ENCODE results near the gene CAPN11. TPM values are rescaled to one million over a fixed set of nuclear protein-coding genes. Genes with fewer than 3 reads are reported as not detected.

The CAPN11 gene
- total and polyA plus RNA-seq, 2 of the 4 experiments (the other 2 are of a cell fraction) = not detected

DNA sequence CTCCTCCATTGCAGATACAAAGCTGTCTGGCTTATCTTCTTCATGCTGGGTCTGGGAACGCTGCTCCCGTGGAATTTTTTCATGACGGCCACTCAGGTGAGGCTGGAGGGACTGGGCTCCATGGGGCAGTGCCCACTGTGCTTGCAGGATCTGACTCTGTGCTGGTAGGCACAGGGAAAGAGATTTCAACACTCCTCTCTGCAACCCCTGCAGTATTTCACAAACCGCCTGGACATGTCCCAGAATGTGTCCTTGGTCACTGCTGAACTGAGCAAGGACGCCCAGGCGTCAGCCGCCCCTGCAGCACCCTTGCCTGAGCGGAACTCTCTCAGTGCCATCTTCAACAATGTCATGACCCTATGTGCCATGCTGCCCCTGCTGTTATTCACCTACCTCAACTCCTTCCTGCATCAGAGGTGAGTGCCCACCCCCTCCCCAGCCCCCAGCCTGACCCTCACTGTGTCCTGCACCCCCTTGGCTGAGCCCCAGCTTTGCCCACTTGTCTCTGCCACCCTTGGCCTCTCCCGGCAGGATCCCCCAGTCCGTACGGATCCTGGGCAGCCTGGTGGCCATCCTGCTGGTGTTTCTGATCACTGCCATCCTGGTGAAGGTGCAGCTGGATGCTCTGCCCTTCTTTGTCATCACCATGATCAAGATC lies 70.9 kb downstream of the CAPN11 start:
- H3K18ac ChIP-seq (ENCODE audit: low read depth, low read length) = no peak overlapping the region
- BruUV-seq (replicated peaks) = no TSS peak
- DNase-seq (no peak), ATAC-seq (ENCODE audit: low read depth) (no peak)
- no peak overlapping the region for H3K4ac ChIP-seq (ENCODE audit: low read depth, low read length)
- TF ChIP-seq SMC3 (IDR thresholded peaks at IDR 0.05; ENCODE audit: low read depth, low read length) (no peak), POLR2A (IDR thresholded peaks at IDR 0.05; ENCODE audit: low read depth, low read length) (no peak), NFE2L2 (IDR thresholded peaks at IDR 0.05; ENCODE audit: low read depth, low read length) (no peak), BHLHE40 (IDR thresholded peaks at IDR 0.05; ENCODE audit: low read depth, low read length) (no peak), RFX5 (IDR thresholded peaks at IDR 0.05; ENCODE audit: low read depth, low read length) (no peak), MAFK (IDR thresholded peaks at IDR 0.05; ENCODE audit: low read depth, low read length) (no peak), CHD1 (IDR thresholded peaks at IDR 0.05; ENCODE audit: low read depth, low read length) (no peak), CEBPB (IDR thresholded peaks at IDR 0.05; ENCODE audit: low read depth, low read length) (no peak), MAZ (IDR thresholded peaks at IDR 0.05; ENCODE audit: borderline replicate concordance, low read depth, low read length) (no peak), RCOR1 (IDR thresholded peaks at IDR 0.05; ENCODE audit: insufficient replicate concordance, low read length) (no peak), MXI1 (IDR thresholded peaks at IDR 0.05; ENCODE audit: borderline replicate concordance, low read depth, low read length) (no peak), FOS (IDR thresholded peaks at IDR 0.05; ENCODE audit: low read depth, low read length) (no peak)
- TF ChIP-seq, protein P1, sequence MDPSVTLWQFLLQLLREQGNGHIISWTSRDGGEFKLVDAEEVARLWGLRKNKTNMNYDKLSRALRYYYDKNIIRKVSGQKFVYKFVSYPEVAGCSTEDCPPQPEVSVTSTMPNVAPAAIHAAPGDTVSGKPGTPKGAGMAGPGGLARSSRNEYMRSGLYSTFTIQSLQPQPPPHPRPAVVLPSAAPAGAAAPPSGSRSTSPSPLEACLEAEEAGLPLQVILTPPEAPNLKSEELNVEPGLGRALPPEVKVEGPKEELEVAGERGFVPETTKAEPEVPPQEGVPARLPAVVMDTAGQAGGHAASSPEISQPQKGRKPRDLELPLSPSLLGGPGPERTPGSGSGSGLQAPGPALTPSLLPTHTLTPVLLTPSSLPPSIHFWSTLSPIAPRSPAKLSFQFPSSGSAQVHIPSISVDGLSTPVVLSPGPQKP (IDR thresholded peaks at IDR 0.05; ENCODE audit: borderline replicate concordance, low read depth, low read length) = no peak
- TF ChIP-seq, protein P2, sequence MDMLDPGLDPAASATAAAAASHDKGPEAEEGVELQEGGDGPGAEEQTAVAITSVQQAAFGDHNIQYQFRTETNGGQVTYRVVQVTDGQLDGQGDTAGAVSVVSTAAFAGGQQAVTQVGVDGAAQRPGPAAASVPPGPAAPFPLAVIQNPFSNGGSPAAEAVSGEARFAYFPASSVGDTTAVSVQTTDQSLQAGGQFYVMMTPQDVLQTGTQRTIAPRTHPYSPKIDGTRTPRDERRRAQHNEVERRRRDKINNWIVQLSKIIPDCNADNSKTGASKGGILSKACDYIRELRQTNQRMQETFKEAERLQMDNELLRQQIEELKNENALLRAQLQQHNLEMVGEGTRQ (IDR thresholded peaks at IDR 0.05; ENCODE audit: low read depth, low read length) = no peak
- no peak overlapping the region for H3K9ac ChIP-seq (ENCODE audit: low read depth, low read length)
- no peak overlapping the region for H4K91ac ChIP-seq (ENCODE audit: insufficient read depth, low read depth, low read length)
- H3K79me1 ChIP-seq (ENCODE audit: low read depth in 1 of 2, low read length in 2 of 2) = peaks cover 0 to 5% of the 10 kb centered on the region in 2 experiments; a peak in 1 of 4 replicates
- H2AK9ac ChIP-seq (replicated peaks; ENCODE audit: low read depth, low read length, poor library complexity) = no peak overlapping the region
- no peak overlapping the region for H2BK120ac ChIP-seq (ENCODE audit: low read depth, low read length)
- H2BK20ac ChIP-seq (ENCODE audit: low read depth, low read length) = no peak overlapping the region
- no peak overlapping the region for H4K8ac ChIP-seq (ENCODE audit: low read depth in 2 of 2, low read length in 2 of 2)
- H3K4me2 ChIP-seq (ENCODE audit: low read depth, low read length) = no peak overlapping the region
- dilution Hi-C loops (cut with HindIII; ENCODE audit: low sequenced_read_pairs, unreplicated experiment) = no loop called here
- no peaks in the 10 kb centered on the region for H3K27me3 ChIP-seq (ENCODE audit: control insufficient read depth, insufficient read depth, low read length)
- no peak overlapping the region for H3K4me3 ChIP-seq (ENCODE audit: insufficient read depth, low read depth, low read length)
- no peak overlapping the region for H2BK15ac ChIP-seq (ENCODE audit: low read depth, low read length)
- H4K5ac ChIP-seq (ENCODE audit: low read depth, low read length) = no peak overlapping the region
- H2BK5ac ChIP-seq (ENCODE audit: low read depth, low read length, poor library complexity, severe bottlenecking) = no peak overlapping the region
- no peak overlapping the region for H3K27ac ChIP-seq (ENCODE audit: insufficient read depth, low read length)
- in situ Hi-C loops (cut with MboI; ENCODE audit: low sequenced_read_pairs) = loop anchor here (5.0 kb wide), 1 partner anchor 57 kb away; no protein-coding TSS in a partner anchor
- H3K4me1 ChIP-seq (ENCODE audit: control insufficient read depth, insufficient read depth, low read length) = peaks cover 6% of the 10 kb centered on the region
- ChIA-PET CTCF (no interaction called here), POLR2A (ENCODE audit: unreplicated experiment) (no interaction called here)
- 90% methylated on average over 6 of the region's 11 CpGs; no CpG with 5 or more reads in 1 of the 2 experiments for WGBS, 2 experiments (ENCODE audit: extremely low coverage in 2 of 2, insufficient read length in 1 of 2)
- H3K9me1 ChIP-seq (ENCODE audit: insufficient read depth, low read length) = no peaks in the 10 kb centered on the region
- no peak overlapping the region for H3K56ac ChIP-seq (ENCODE audit: extremely low read depth, insufficient read depth, low read length)
- H3K23ac ChIP-seq (ENCODE audit: low read depth, low read length) = no peak overlapping the region
- intact Hi-C loops (cut with micrococcal nuclease) = no loop called here
- H4K20me1 ChIP-seq (ENCODE audit: insufficient read depth, low read length) = no peaks in the 10 kb centered on the region
- H3K9me3 ChIP-seq (ENCODE audit: control insufficient read depth, insufficient read depth, low read length) = no peaks in the 10 kb centered on the region
- no peak overlapping the region for H2AFZ ChIP-seq (replicated peaks; ENCODE audit: low read length, poor library complexity)
- no peak overlapping the region for H2AK5ac ChIP-seq (ENCODE audit: low read depth, low read length)
- peaks cover 2% of the 10 kb centered on the region; the same call in 1 of the 2 replicates for H3K36me3 ChIP-seq (ENCODE audit: control insufficient read depth, insufficient read depth, low read length)
- no peak overlapping the region for H3K14ac ChIP-seq (replicated peaks; ENCODE audit: low read depth, low read length)
